Muscle of leg (tissue), 11 donors: ENCODE results near the gene SMIM14. TPM values are rescaled to one million over a fixed set of nuclear protein-coding genes. Genes with fewer than 3 reads are reported as not detected.

Experiments
- DNase-seq: peaks from one replicate; pipeline ENCODE4 v3.0.0; 2013
- H3K27ac ChIP-seq: one replicate; pipeline ENCODE4 v1.5.1; 2013; ENCODE audit warnings: mild to moderate bottlenecking, low read length, control low read depth
- H3K27me3 ChIP-seq: one replicate; pipeline ENCODE4 v1.6.1; 2013; ENCODE audit warnings: low read length; ENCODE audit not compliant: control insufficient read depth, insufficient read depth
- H3K36me3 ChIP-seq: one replicate; pipeline ENCODE4 v1.6.1; 2013; ENCODE audit warnings: low read length; ENCODE audit not compliant: control insufficient read depth, insufficient read depth
- H3K4me1 ChIP-seq: one replicate; pipeline ENCODE4 v1.6.1; 2013; ENCODE audit warnings: low read length; ENCODE audit not compliant: control insufficient read depth, insufficient read depth
- H3K4me3 ChIP-seq: one replicate; pipeline ENCODE4 v1.5.1; 2013; ENCODE audit warnings: low read length, control low read depth
- H3K9me3 ChIP-seq: replicated peaks from 2 replicates; pipeline ENCODE4 v1.6.1; 2013; ENCODE audit warnings: low read depth, low read length; ENCODE audit not compliant: control insufficient read depth
- WGBS: methylation state at CpG from one replicate; pipeline ENCODE4 v1.1.5; 2013; ENCODE audit warnings: missing lambda C conversion rate; ENCODE audit not compliant: insufficient coverage; 5-methylcytosine and 5-hydroxymethylcytosine counted together
- polyA plus RNA-seq, 8 donors: library from polyadenylated mRNA; unstranded; fragments of 120-200 nt; gene quantifications; one replicate each; pipeline versions ENCODE4 v1.2.1 to v1.2.3, GENCODE V29; 2013; ENCODE audit warnings: inconsistent platforms in 1 of 8, low replicate concordance in 1 of 8; ENCODE audit not compliant: insufficient read length in 8 of 8, insufficient read depth in 1 of 8
- total RNA-seq: library from RNA; stranded (reverse); fragments of 120-200 nt; gene quantifications from one replicate; pipeline ENCODE4 v1.2.4, GENCODE V29; 2013

The SMIM14 gene
- total and polyA plus RNA-seq, 9 donors: 11.6 to 23.9 (median 15.5) TPM

DNA sequence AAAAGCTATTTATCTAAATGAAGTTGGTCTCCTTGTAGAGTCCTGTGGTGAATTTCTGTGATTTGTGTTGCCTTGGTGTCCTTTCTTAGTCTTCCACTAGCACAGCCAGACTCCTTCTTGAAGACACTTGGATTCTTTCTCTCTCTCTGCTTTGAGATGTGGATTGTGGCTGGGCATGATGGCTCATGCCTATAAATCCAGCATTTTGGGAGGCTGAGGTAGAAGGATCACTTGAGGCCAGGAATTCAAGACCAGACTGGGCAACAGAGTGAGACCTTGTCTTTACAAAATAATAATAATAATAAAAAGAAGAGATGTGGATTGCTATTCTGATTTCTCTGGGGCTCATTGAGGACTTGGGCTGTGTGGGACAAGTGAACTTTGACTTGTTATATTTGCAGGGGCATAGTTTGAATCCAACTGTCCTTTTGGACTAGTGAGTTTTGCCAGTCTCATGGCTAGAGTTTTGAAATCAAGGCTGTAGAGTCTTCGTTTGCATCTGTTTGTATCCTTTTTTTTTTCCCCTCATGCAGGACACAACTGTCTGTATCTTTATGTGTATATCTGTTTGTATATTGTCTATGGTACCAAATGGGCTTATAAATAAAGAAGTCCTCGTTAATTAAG, 11.1 kb upstream of the SMIM14 start:
- Histone ChIP-seq H3K4me3 (no peak overlapping the region), H3K27me3 (no peaks in the 10 kb centered on the region), H3K36me3 (no peaks in the 10 kb centered on the region), H3K4me1 (no peaks in the 10 kb centered on the region), H3K27ac (no peak overlapping the region), H3K9me3 (no peaks in the 10 kb centered on the region)
- DNase-seq: no peak
- WGBS: no CpG with 5 or more reads among the region's 2 CpGs

- Histone ChIP-seq H3K27me3 (no peaks in the 10 kb centered on the region), H3K27ac (no peak overlapping the region), H3K36me3 (no peaks in the 10 kb centered on the region), H3K4me3 (no peak overlapping the region), H3K9me3 (no peaks in the 10 kb centered on the region), H3K4me1 (no peaks in the 10 kb centered on the region)
- DNase-seq: no peak
- WGBS: 84% methylated on average over 5 of the region's 6 CpGs
These were observed 10.3 kb upstream of the SMIM14 start for GRCh38 chr4:39648827-39649558.

DNA sequence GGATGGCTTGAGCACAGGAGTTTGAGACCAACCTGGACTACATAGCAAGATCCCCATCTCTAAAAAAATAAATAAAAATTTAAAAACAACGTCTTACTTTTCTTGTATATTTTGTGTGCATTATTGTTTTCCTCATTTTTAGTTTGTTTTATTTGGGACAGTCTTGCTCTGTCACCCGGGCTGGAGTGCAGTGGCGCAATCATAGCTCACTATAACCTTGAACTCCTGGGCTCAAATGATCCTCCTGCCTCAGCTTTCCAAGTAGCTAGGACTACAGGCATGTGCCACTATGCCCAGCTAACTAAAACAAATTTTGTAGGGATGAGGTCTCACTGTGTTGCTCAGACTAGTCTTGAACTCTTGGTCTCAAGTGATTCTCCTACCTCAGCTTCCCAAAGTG, 9.5 kb upstream of the SMIM14 start:
- no CpG with 5 or more reads among the region's 3 CpGs for WGBS
- no peaks in the 10 kb centered on the region for H3K36me3 ChIP-seq
- no peaks in the 10 kb centered on the region for H3K27me3 ChIP-seq
- DNase-seq: no peak
- no peaks in the 10 kb centered on the region for H3K4me1 ChIP-seq
- H3K4me3 ChIP-seq: no peak overlapping the region
- no peak overlapping the region for H3K27ac ChIP-seq
- H3K9me3 ChIP-seq: no peaks in the 10 kb centered on the region

GRCh38 chr4:39642885-39643552, 4.4 kb upstream of the SMIM14 start:
- no peaks in the 10 kb centered on the region for H3K9me3 ChIP-seq
- no CpG with 5 or more reads among the region's 4 CpGs for WGBS
- H3K27me3 ChIP-seq: no peaks in the 10 kb centered on the region
- peaks cover 5% of the 10 kb centered on the region for H3K4me1 ChIP-seq
- H3K27ac ChIP-seq: no peak overlapping the region
- H3K36me3 ChIP-seq: no peaks in the 10 kb centered on the region
- DNase-seq: no peak
- no peak overlapping the region for H3K4me3 ChIP-seq

DNA sequence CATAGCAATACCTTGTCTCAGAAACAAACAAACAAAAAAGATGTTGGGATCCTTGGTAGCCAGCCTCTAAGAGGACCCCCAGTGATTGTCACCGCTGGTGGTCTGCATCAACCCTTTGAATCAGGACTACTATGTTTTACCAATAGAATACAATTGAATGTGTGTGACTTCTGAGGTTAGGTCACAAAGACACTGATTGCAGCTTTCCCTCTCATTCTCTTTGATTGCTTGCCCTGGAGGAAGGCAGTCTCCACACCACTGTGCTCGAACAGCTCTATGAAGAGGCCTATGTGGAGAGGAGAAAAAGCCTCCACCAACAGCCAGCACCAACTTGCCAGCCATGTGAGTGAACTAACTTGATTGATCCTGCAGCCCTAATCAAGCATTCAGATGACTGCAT, 2.8 kb upstream of the SMIM14 start:
- Histone ChIP-seq H3K27me3 (no peaks in the 10 kb centered on the region), H3K4me3 (no peak overlapping the region), H3K4me1 (peaks cover 6% of the 10 kb centered on the region), H3K36me3 (no peaks in the 10 kb centered on the region), H3K9me3 (no peaks in the 10 kb centered on the region), H3K27ac (no peak overlapping the region)
- WGBS: no CpG with 5 or more reads among the region's 2 CpGs
- DNase-seq: no peak

- no peaks in the 10 kb centered on the region for H3K36me3 ChIP-seq
- H3K27me3 ChIP-seq: no peaks in the 10 kb centered on the region
- peak; percentile 75 for DNase-seq
- 0% methylated on average over 19 of the region's 29 CpGs for WGBS
- H3K27ac ChIP-seq: peak overlapping the region; percentile 98
- H3K4me1 ChIP-seq: peaks cover 9% of the 10 kb centered on the region
- H3K4me3 ChIP-seq: peak overlapping the region; percentile 87
- no peaks in the 10 kb centered on the region for H3K9me3 ChIP-seq
These were observed 895 bp downstream of the SMIM14 start for GRCh38 chr4:39637586-39638353.

DNA sequence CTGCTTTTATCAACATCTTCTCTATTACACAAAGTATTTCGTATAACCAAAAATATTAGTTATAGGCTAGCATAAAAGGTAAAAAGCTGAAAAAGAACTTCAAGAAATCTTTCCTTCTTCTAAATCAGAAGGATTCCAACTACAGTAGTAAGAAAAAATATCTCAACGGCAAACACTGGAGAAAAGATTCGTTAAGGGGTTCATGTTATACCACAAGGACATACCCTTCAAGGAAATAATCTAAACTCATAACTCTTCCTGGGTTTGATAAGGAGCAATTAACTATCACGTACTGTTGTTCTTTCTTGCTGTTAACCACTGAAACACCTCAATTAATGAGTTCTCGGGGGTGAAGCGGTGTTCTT, 1.5 kb downstream of the SMIM14 start:
- peak overlapping the region; percentile 87 for H3K4me3 ChIP-seq
- DNase-seq: no peak
- no peaks in the 10 kb centered on the region for H3K27me3 ChIP-seq
- H3K36me3 ChIP-seq: no peaks in the 10 kb centered on the region
- WGBS: no CpG with 5 or more reads among the region's 6 CpGs
- H3K9me3 ChIP-seq: no peaks in the 10 kb centered on the region
- peaks cover 9% of the 10 kb centered on the region for H3K4me1 ChIP-seq
- H3K27ac ChIP-seq: peak overlapping the region; percentile 98

DNA sequence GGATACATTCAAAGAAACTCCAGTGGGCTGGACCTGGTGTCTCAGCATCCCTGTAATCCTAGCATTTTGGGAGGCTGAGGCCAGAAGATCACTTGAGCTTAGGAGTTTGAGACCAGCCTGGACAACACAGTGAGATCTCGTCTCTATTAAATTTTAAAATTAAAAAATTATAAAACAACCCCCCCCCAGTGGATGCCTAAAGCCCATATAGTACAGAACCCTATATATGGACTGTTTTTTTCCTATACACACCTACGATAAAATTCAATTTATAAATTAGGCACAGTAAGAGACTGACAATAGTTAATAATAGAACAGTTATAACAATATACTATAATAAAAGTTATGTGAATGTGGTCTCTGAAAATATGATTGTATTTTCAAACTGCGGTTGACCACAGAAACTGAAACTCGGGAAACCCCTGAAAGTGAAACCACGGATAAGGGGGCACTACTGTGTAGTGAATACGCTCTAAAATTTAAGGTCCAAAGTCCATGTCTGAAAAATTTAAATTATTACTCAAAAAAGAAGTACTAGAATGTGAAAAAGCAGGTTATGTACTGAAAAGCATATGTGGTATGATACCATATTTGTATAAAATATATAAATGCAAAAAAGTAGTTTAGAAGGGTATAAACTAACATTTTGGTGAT, 2.0 kb downstream of the SMIM14 start:
- peak; percentile 63 for DNase-seq
- WGBS: no CpG with 5 or more reads among the region's 6 CpGs
- peaks cover 9% of the 10 kb centered on the region for H3K4me1 ChIP-seq
- no peaks in the 10 kb centered on the region for H3K27me3 ChIP-seq
- no peaks in the 10 kb centered on the region for H3K36me3 ChIP-seq
- peak overlapping the region; percentile 87 for H3K4me3 ChIP-seq
- no peaks in the 10 kb centered on the region for H3K9me3 ChIP-seq
- H3K27ac ChIP-seq: peak overlapping the region; percentile 98

GRCh38 chr4:39635023-39635422, 3.6 kb downstream of the SMIM14 start:
- no CpG with 5 or more reads among the region's 1 CpG for WGBS
- no peak overlapping the region for H3K27ac ChIP-seq
- H3K4me1 ChIP-seq: peaks cover 9% of the 10 kb centered on the region
- H3K4me3 ChIP-seq: no peak overlapping the region
- no peaks in the 10 kb centered on the region for H3K9me3 ChIP-seq
- no peak for DNase-seq
- H3K27me3 ChIP-seq: no peaks in the 10 kb centered on the region
- no peaks in the 10 kb centered on the region for H3K36me3 ChIP-seq
